ENCODE results near the gene RPS15.

RPS15 gene

GRCh38 chr19:1445185-1445931 lies 7.2 kb downstream of the RPS15 start:
- no peak overlapping the region; the same call in 1 of the 2 replicates for H3K4me3 ChIP-seq (ENCODE audit: low read length)
- TF ChIP-seq ZNF274 (IDR thresholded peaks at IDR 0.05; ENCODE audit: low read depth, low read length), result no peak

GRCh38 chr19:1445932-1446712 lies 7.9 kb downstream of the RPS15 start:
- TF ChIP-seq ZNF274 (IDR thresholded peaks at IDR 0.05; ENCODE audit: low read depth, low read length), result no peak
- H3K4me3 ChIP-seq (ENCODE audit: low read length), result no peak overlapping the region

- H3K4me3 ChIP-seq (ENCODE audit: low read length), result no peak overlapping the region
These were observed 8.7 kb downstream of the RPS15 start for GRCh38 chr19:1446713-1447481.

GRCh38 chr19:1447504-1447903 lies 9.3 kb downstream of the RPS15 start:
- TF ChIP-seq ZNF274 (IDR thresholded peaks at IDR 0.05; ENCODE audit: low read depth, low read length), result no peak
- no peak overlapping the region for H3K4me3 ChIP-seq (ENCODE audit: low read length)

More at GRCh38 chr19:1446713-1447481, 8.7 kb downstream of the RPS15 start:
- no peak for TF ChIP-seq ZNF274 (IDR thresholded peaks at IDR 0.05; ENCODE audit: low read depth, low read length)

- H3K4me3 ChIP-seq (ENCODE audit: low read length), result no peak overlapping the region
- no peak for TF ChIP-seq ZNF274 (IDR thresholded peaks at IDR 0.05; ENCODE audit: low read depth, low read length)
These were observed 9.7 kb downstream of the RPS15 start for GRCh38 chr19:1447944-1448343.

GRCh38 chr19:1449467-1450442 lies 11.6 kb downstream of the RPS15 start, which contains the start of gene APC2:
Gene APC2, plus strand, starts transcription at chr19:1450121. Its CDS starts 2,881 bp downstream, at chr19:1453002.
- no peak within 1 kb of the TSS for H3K4me3 ChIP-seq (ENCODE audit: low read length)
- TF ChIP-seq ZNF274 (IDR thresholded peaks at IDR 0.05; ENCODE audit: low read depth, low read length), result no peak

- no peak for TF ChIP-seq ZNF274 (IDR thresholded peaks at IDR 0.05; ENCODE audit: low read depth, low read length)
- no peak overlapping the region for H3K4me3 ChIP-seq (ENCODE audit: low read length)
These were observed 12.8 kb downstream of the RPS15 start for GRCh38 chr19:1450735-1451731.

GRCh38 chr19:1451916-1452801 lies 14.0 kb downstream of the RPS15 start:
- no peak overlapping the region for H3K4me3 ChIP-seq (ENCODE audit: low read length)
- TF ChIP-seq ZNF274 (IDR thresholded peaks at IDR 0.05; ENCODE audit: low read depth, low read length), result no peak

- TF ChIP-seq ZNF274 (IDR thresholded peaks at IDR 0.05; ENCODE audit: low read depth, low read length), result no peak
- H3K4me3 ChIP-seq (ENCODE audit: low read length), result no peak overlapping the region
These were observed 14.8 kb downstream of the RPS15 start for GRCh38 chr19:1452802-1453524.

GRCh38 chr19:1453525-1454364 lies 15.5 kb downstream of the RPS15 start:
- TF ChIP-seq ZNF274 (IDR thresholded peaks at IDR 0.05; ENCODE audit: low read depth, low read length), result no peak
- H3K4me3 ChIP-seq (ENCODE audit: low read length), result no peak overlapping the region
